Stimulated activated CD4-positive, alpha-beta T cell treated with anti-CD3 and anti-CD28 coated beads, TNF-alpha, amount 100 ng/mL, for 1 hour (primary cell): Measurements from ENCODE around the gene C2CD4D.
"Not testable (repeated sequence)": the region's sequence is repeated elsewhere in the genome, so short reads cannot be mapped to it uniquely, and the experiment has no call there.

Experiments used
- DNase-seq, 3 donors: peaks; one replicate each; pipeline ENCODE4 v3.0.0-alpha.2; 2020; ENCODE audit warnings: low read depth in 3 of 3, low spot score in 1 of 3

Gene C2CD4D

GRCh38 chr1:151858886-151859665 is 19.5 kb upstream of the C2CD4D start:
- DNase-seq, result no peak

- no peak for DNase-seq
Observed at GRCh38 chr1:151858030-151858746, 18.6 kb upstream of the C2CD4D start.

GRCh38 chr1:151855933-151856332 is 16.3 kb upstream of the C2CD4D start:
- no peak for DNase-seq

- not testable (repeated sequence) for DNase-seq
Observed at GRCh38 chr1:151855516-151855915, 15.9 kb upstream of the C2CD4D start.

- DNase-seq, result no peak
Observed at GRCh38 chr1:151854658-151855057, 15.0 kb upstream of the C2CD4D start.

- no peak for DNase-seq
Observed at GRCh38 chr1:151853411-151853943, 13.9 kb upstream of the C2CD4D start, which contains the start of gene THEM5. THEM5 (minus strand) TSS chr1:151853712; CDS start chr1:151853565, 147 bp downstream.

GRCh38 chr1:151852733-151853132 is 13.1 kb upstream of the C2CD4D start:
- no peak for DNase-seq

- DNase-seq, result no peak
Observed at GRCh38 chr1:151851886-151852285, 12.3 kb upstream of the C2CD4D start.

- DNase-seq, result no peak
Observed at GRCh38 chr1:151849871-151850270, 10.3 kb upstream of the C2CD4D start.

- DNase-seq, result no peak
Observed at GRCh38 chr1:151849126-151849525, 9.5 kb upstream of the C2CD4D start.

GRCh38 chr1:151847867-151848596 is 8.4 kb upstream of the C2CD4D start:
- DNase-seq, result no peak

GRCh38 chr1:151846686-151847237 is 7.1 kb upstream of the C2CD4D start:
- DNase-seq, result no peak

- DNase-seq, result no peak
Observed at GRCh38 chr1:151846062-151846568, 6.5 kb upstream of the C2CD4D start.

- no peak for DNase-seq
Observed at GRCh38 chr1:151843398-151843797, 3.8 kb upstream of the C2CD4D start.

- no peak for DNase-seq
Observed at GRCh38 chr1:151841141-151841540, 1.5 kb upstream of the C2CD4D start.

- DNase-seq, result no peak
Observed at GRCh38 chr1:151840421-151840820, 801 bp upstream of the C2CD4D start.

- no peak for DNase-seq
Observed at GRCh38 chr1:151839082-151839412, 573 bp downstream of the C2CD4D start.

- DNase-seq, result no peak
Observed at GRCh38 chr1:151838222-151839081, 1.2 kb downstream of the C2CD4D start.

- no peak for DNase-seq
Observed at GRCh38 chr1:151837884-151838221, 1.8 kb downstream of the C2CD4D start.

GRCh38 chr1:151837197-151837596 is 2.4 kb downstream of the C2CD4D start:
- no peak for DNase-seq
